CD14-positive monocyte (primary cell): ENCODE results near the gene RGS7. TPM values are rescaled to one million over a fixed set of nuclear protein-coding genes. Genes with fewer than 3 reads are reported as not detected.

ENCODE experiments used
- DNase-seq, 3 donors: peaks; one replicate each; pipeline ENCODE4 v3.0.0-alpha.2; 2011 to 2022
- H2AFZ ChIP-seq: 2 replicates; pipeline ENCODE4 v1.6.0; 2012; ENCODE audit warnings: mild to moderate bottlenecking, low read depth, low read length, inconsistent platforms; ENCODE audit not compliant: insufficient read depth, poor library complexity, severe bottlenecking
- H3K27ac ChIP-seq, 2 donors: 1 replicate in 1 of 2; 2 replicates in 1 of 2; pipeline ENCODE4 v1.5.1; 2012 to 2013; ENCODE audit warnings: low read length in 2 of 2, control low read depth in 1 of 2, inconsistent platforms in 1 of 2, low read depth in 1 of 2, mild to moderate bottlenecking in 1 of 2
- H3K27me3 ChIP-seq, 2 donors: one replicate each; pipeline versions ENCODE4 v1.6.0 to v1.6.1; 2011 to 2013; ENCODE audit warnings: low read length in 2 of 2; ENCODE audit not compliant: control insufficient read depth in 2 of 2, insufficient read depth in 2 of 2
- H3K36me3 ChIP-seq, 2 donors: replicated peaks in 1 of 2; 1 replicate in 1 of 2; 2 replicates in 1 of 2; pipeline versions ENCODE4 v1.5.1 to v1.6.1; 2012 to 2013; ENCODE audit warnings: low read length in 2 of 2, control low read depth in 1 of 2, inconsistent platforms in 1 of 2, mild to moderate bottlenecking in 1 of 2; ENCODE audit not compliant: insufficient read depth in 2 of 2, control insufficient read depth in 1 of 2
- H3K4me1 ChIP-seq, 2 donors: 1 replicate in 1 of 2; 2 replicates in 1 of 2; pipeline versions ENCODE4 v1.5.1 to v1.6.1; 2012 to 2013; ENCODE audit warnings: low read length in 2 of 2, control low read depth in 1 of 2, inconsistent platforms in 1 of 2, mild to moderate bottlenecking in 1 of 2, moderate library complexity in 1 of 2; ENCODE audit not compliant: insufficient read depth in 2 of 2, control insufficient read depth in 1 of 2
- H3K4me2 ChIP-seq: replicated peaks from 2 replicates; pipeline ENCODE3; 2012; ENCODE audit warnings: low read length, moderate library complexity, mild to moderate bottlenecking; ENCODE audit not compliant: poor library complexity, severe bottlenecking; ENCODE audit errors: extremely low read depth
- H3K4me3 ChIP-seq, 3 experiments: fragments of 200-600 bp in 1 of 3; sonication (generic) in 1 of 3; replicated peaks in 1 of 3; 1 replicate in 2 of 3; 2 replicates in 1 of 3; pipeline ENCODE4 v1.5.1; 2011 to 2013; ENCODE audit warnings: low read length in 3 of 3, mild to moderate bottlenecking in 3 of 3, control low read depth in 2 of 3, low read depth in 2 of 3, inconsistent platforms in 1 of 3, moderate library complexity in 1 of 3
- H3K79me2 ChIP-seq: 2 replicates; pipeline ENCODE4 v1.6.0; 2012; ENCODE audit warnings: mild to moderate bottlenecking, control low read depth, inconsistent platforms, low read length, moderate library complexity; ENCODE audit not compliant: insufficient read depth
- H3K9ac ChIP-seq: 2 replicates; pipeline ENCODE4 v1.6.0; 2017; ENCODE audit warnings: low read length, mild to moderate bottlenecking; ENCODE audit not compliant: insufficient read depth, poor library complexity, severe bottlenecking
- H3K9me3 ChIP-seq, 2 donors: replicated peaks in 1 of 2; 1 replicate in 1 of 2; 2 replicates in 1 of 2; pipeline versions ENCODE4 v1.5.1 to v1.6.1; 2012 to 2013; ENCODE audit warnings: low read length in 2 of 2, control low read depth in 1 of 2; ENCODE audit not compliant: control insufficient read depth in 1 of 2, insufficient read depth in 1 of 2
- H4K20me1 ChIP-seq: 2 replicates; pipeline ENCODE4 v1.6.0; 2012; ENCODE audit warnings: mild to moderate bottlenecking, low read length, control low read depth, moderate library complexity; ENCODE audit not compliant: insufficient read depth
- H3K27ac Mint-ChIP-seq, 7 donors: one replicate each; pipeline ENCODE4 v1.8.0; 2020; ENCODE audit warnings: mild to moderate bottlenecking in 7 of 7, mixed read lengths in 7 of 7, moderate library complexity in 6 of 7, inconsistent platforms in 2 of 7
- H3K27me3 Mint-ChIP-seq, 3 donors: one replicate each; pipeline ENCODE4 v1.8.0; 2021 to 2022; ENCODE audit warnings: low read depth in 3 of 3, mild to moderate bottlenecking in 3 of 3, mixed read lengths in 3 of 3, moderate library complexity in 3 of 3, inconsistent platforms in 1 of 3
- H3K36me3 Mint-ChIP-seq, 2 donors: one replicate each; pipeline ENCODE4 v1.8.0; 2020; ENCODE audit warnings: mixed read lengths in 2 of 2, inconsistent platforms in 1 of 2, mild to moderate bottlenecking in 1 of 2
- H3K4me1 Mint-ChIP-seq: one replicate; pipeline ENCODE4 v1.8.0; 2020; ENCODE audit warnings: mild to moderate bottlenecking, mixed read lengths
- H3K4me3 Mint-ChIP-seq, 2 donors: one replicate each; pipeline ENCODE4 v1.8.0; 2020; ENCODE audit warnings: mild to moderate bottlenecking in 2 of 2, mixed read lengths in 2 of 2, moderate library complexity in 1 of 2
- H3K9me3 Mint-ChIP-seq, 7 donors: one replicate each; pipeline ENCODE4 v1.8.0; 2020 to 2022; ENCODE audit warnings: mixed read lengths in 7 of 7, mild to moderate bottlenecking in 6 of 7, moderate library complexity in 6 of 7, inconsistent platforms in 2 of 7
- WGBS: methylation state at CpG from one replicate; pipeline ENCODE4 v1.1.5; 2013; ENCODE audit warnings: missing lambda C conversion rate; ENCODE audit not compliant: insufficient coverage; 5-methylcytosine and 5-hydroxymethylcytosine counted together
- intact Hi-C, 2 donors: fragments of 100-400 bp; cut with micrococcal nuclease; formaldehyde crosslinking; loops; one replicate each; pipeline versions ENCODE4 v1.15.0 to v1.15.1; 2023
- polyA plus RNA-seq, 3 donors: library from polyadenylated mRNA; depleted of rRNA in 1 of 3; unstranded in 2 of 3; stranded (reverse) in 1 of 3; fragments of 300-500 nt in 2 of 3; fragments of >200 nt in 1 of 3; fragmentation: Illumina TruSeq in 2 of 3; gene quantifications; 1 replicate in 2 of 3; 2 replicates in 1 of 3; pipeline ENCODE4 v1.2.3, GENCODE V29; 2012 to 2021
- TF ChIP-seq, protein P1 (sequence below): fragments of 200-600 bp; IDR thresholded peaks from one replicate; pipeline ENCODE4 v1.8.0; 2022; ENCODE audit warnings: antibody characterized with exemption, mild to moderate bottlenecking

Gene RGS7
- polyA plus RNA-seq, 3 donors: not detected

- Histone ChIP-seq H3K4me2 (no peak overlapping the region), H3K27ac (no peak overlapping the region), H3K4me3 (no peak overlapping the region), H3K9ac (no peak overlapping the region), H3K27me3 (no peaks in the 10 kb centered on the region), H4K20me1 (no peaks in the 10 kb centered on the region), H3K9me3 (peaks cover 25 to 43% of the 10 kb centered on the region in 2 donors), H2AFZ (no peak overlapping the region), H3K36me3 (no peaks in the 10 kb centered on the region), H3K4me1 (no peaks in the 10 kb centered on the region), H3K79me2 (no peaks in the 10 kb centered on the region)
- no peak overlapping the region for H3K4me3 Mint-ChIP-seq
- TF ChIP-seq, protein P1, sequence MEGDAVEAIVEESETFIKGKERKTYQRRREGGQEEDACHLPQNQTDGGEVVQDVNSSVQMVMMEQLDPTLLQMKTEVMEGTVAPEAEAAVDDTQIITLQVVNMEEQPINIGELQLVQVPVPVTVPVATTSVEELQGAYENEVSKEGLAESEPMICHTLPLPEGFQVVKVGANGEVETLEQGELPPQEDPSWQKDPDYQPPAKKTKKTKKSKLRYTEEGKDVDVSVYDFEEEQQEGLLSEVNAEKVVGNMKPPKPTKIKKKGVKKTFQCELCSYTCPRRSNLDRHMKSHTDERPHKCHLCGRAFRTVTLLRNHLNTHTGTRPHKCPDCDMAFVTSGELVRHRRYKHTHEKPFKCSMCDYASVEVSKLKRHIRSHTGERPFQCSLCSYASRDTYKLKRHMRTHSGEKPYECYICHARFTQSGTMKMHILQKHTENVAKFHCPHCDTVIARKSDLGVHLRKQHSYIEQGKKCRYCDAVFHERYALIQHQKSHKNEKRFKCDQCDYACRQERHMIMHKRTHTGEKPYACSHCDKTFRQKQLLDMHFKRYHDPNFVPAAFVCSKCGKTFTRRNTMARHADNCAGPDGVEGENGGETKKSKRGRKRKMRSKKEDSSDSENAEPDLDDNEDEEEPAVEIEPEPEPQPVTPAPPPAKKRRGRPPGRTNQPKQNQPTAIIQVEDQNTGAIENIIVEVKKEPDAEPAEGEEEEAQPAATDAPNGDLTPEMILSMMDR: no peak
- H3K27ac Mint-ChIP-seq: no peak overlapping the region
- WGBS: 75% methylated on average over 1 of the region's 1 CpG
- H3K4me1 Mint-ChIP-seq: no peaks in the 10 kb centered on the region
- H3K27me3 Mint-ChIP-seq: no peaks in the 10 kb centered on the region
- H3K9me3 Mint-ChIP-seq: peaks cover 6 to 23% (median 8%) of the 10 kb centered on the region in 7 donors
- H3K36me3 Mint-ChIP-seq: no peaks in the 10 kb centered on the region
- DNase-seq: no peak
- intact Hi-C loops: no loop called here
Observed at GRCh38 chr1:241271427-241271826, 85.6 kb downstream of the RGS7 start.

DNA sequence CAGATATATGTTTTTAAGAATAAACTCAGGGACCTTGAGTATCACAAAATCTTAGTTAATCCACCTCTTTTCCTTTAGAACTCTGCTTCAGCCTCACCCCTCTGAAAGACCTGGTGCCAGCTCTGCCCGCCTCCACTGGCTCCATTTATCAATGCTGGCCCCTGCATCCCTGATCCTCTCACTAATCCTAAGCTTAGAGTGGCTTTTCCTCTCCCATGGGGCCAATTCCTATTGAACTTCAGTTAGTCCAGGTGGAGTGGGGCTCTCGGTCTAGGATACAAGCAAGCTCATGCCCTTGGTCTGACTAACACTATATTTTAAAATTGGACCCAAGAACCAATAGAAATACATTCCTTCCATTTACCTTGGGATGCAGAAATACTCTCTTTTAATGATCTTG is 87.0 kb downstream of the RGS7 start:
- no peaks in the 10 kb centered on the region for H3K27me3 Mint-ChIP-seq
- H3K36me3 Mint-ChIP-seq: no peaks in the 10 kb centered on the region
- intact Hi-C loops: no loop called here

More for the DNA sequence above, 87.0 kb downstream of the RGS7 start:
- TF ChIP-seq, protein P1: no peak
- H2AFZ ChIP-seq: no peak overlapping the region
- DNase-seq: no peak
- H3K27me3 ChIP-seq: no peaks in the 10 kb centered on the region
- no peak overlapping the region for H3K4me3 Mint-ChIP-seq
- H3K27ac Mint-ChIP-seq: no peak overlapping the region
- H4K20me1 ChIP-seq: no peaks in the 10 kb centered on the region
- no peak overlapping the region for H3K4me3 ChIP-seq
- peaks cover 6 to 26% (median 8%) of the 10 kb centered on the region in 7 donors for H3K9me3 Mint-ChIP-seq
- WGBS: 75% methylated on average over 1 of the region's 2 CpGs
- H3K9me3 ChIP-seq: peaks cover 29 to 43% of the 10 kb centered on the region in 2 donors
- H3K27ac ChIP-seq: no peak overlapping the region
- no peak overlapping the region for H3K9ac ChIP-seq
- H3K36me3 ChIP-seq: no peaks in the 10 kb centered on the region
- H3K79me2 ChIP-seq: no peaks in the 10 kb centered on the region
- H3K4me2 ChIP-seq: no peak overlapping the region
- no peaks in the 10 kb centered on the region for H3K4me1 Mint-ChIP-seq
- no peaks in the 10 kb centered on the region for H3K4me1 ChIP-seq
